Measurements from ENCODE around the gene NUDT6. TPM values are rescaled to one million over a fixed set of nuclear protein-coding genes. Genes with fewer than 3 reads are reported as not detected.

Gene NUDT6
- total and polyA plus RNA-seq, 11 donors, result 6.7 to 22.5 (median 15.1) TPM

GRCh38 chr4:122917731-122918130, 4.7 kb downstream of the NUDT6 start:
- DNase-seq (no peak), ATAC-seq (no peak)
- Histone ChIP-seq H3K27me3 (no peaks in the 10 kb centered on the region), H3K9me3 (no peaks in the 10 kb centered on the region), H3K4me3 (no peak overlapping the region), H3K36me3 (peaks cover 0 to 37% (median 8%) of the 10 kb centered on the region in 9 donors), H3K27ac (no peak overlapping the region), H3K4me1 (peaks cover 0 to 10% (median 3%) of the 10 kb centered on the region in 12 donors)
- 89 to 92% (median 89%) methylated on average over 5 of the region's 5 CpGs for WGBS, 4 donors
- TF ChIP-seq POLR2A (IDR thresholded peaks at IDR 0.05), result no peak
- no peak for TF ChIP-seq CTCF (IDR thresholded peaks at IDR 0.05)
- intact Hi-C loops (cut with DNase I), result loop anchor here in 2 of 10 donors (5.0 to 10.0 kb wide), 2 partner anchors 93 to 165 kb away; partner anchors contain the start of gene FGF2 (in 1 of the 2)

- no peak overlapping the region for H3K27ac ChIP-seq
These were observed 7.5 kb downstream of the NUDT6 start for GRCh38 chr4:122914938-122915337.

GRCh38 chr4:122914292-122914904, 8.0 kb downstream of the NUDT6 start:
- peak in 2 of 4 donors; percentile 46 to 52 for ATAC-seq
- Histone ChIP-seq H3K27ac (no peak overlapping the region), H3K4me3 (no peak overlapping the region), H3K36me3 (peaks cover 0 to 67% (median 13%) of the 10 kb centered on the region in 9 donors), H3K9me3 (no peaks in the 10 kb centered on the region), H3K27me3 (no peaks in the 10 kb centered on the region), H3K4me1 (no peaks in the 10 kb centered on the region)
- TF ChIP-seq POLR2A (IDR thresholded peaks at IDR 0.05) (no peak), CTCF (IDR thresholded peaks at IDR 0.05) (peak in 11 of 12 donors; percentile 13 to 62 (median 37))
- WGBS, 4 donors, result 39 to 49% (median 46%) methylated on average over 4 of the region's 4 CpGs
- DNase-seq, result no peak
- intact Hi-C loops (cut with DNase I), result loop anchor here in 6 of 10 donors (1.0 to 10.0 kb wide), 5 partner anchors 90 to 158 kb away; partner anchors contain the start of gene FGF2 (in 1 of the 6)

More at GRCh38 chr4:122914938-122915337, 7.5 kb downstream of the NUDT6 start:
- Histone ChIP-seq H3K4me3 (no peak overlapping the region), H3K27me3 (no peaks in the 10 kb centered on the region), H3K36me3 (peaks cover 0 to 62% (median 13%) of the 10 kb centered on the region in 9 donors), H3K4me1 (no peaks in the 10 kb centered on the region), H3K9me3 (no peaks in the 10 kb centered on the region)
- ATAC-seq, result no peak
- intact Hi-C loops (cut with DNase I), result loop anchor here in 7 of 10 donors (1.0 to 10.0 kb wide), 6 partner anchors 90 to 163 kb away; partner anchors contain the start of gene FGF2 (in 1 of the 7)
- no peak for DNase-seq
- 71 to 96% (median 83%) methylated on average over 3 of the region's 3 CpGs for WGBS, 4 donors
- TF ChIP-seq POLR2A (IDR thresholded peaks at IDR 0.05) (no peak), CTCF (IDR thresholded peaks at IDR 0.05) (no peak)

GRCh38 chr4:122912810-122913575, 9.4 kb downstream of the NUDT6 start:
- H3K4me3 ChIP-seq, result no peak overlapping the region
- no peaks in the 10 kb centered on the region for H3K4me1 ChIP-seq
- no peak overlapping the region for H3K27ac ChIP-seq
- DNase-seq, result no peak
- H3K27me3 ChIP-seq, result no peaks in the 10 kb centered on the region
- no peak for ATAC-seq
- no peaks in the 10 kb centered on the region for H3K9me3 ChIP-seq
- H3K36me3 ChIP-seq, result peaks cover 0 to 73% (median 13%) of the 10 kb centered on the region in 9 donors
- intact Hi-C loops (cut with DNase I), result loop anchor here in 3 of 10 donors (5.0 to 10.0 kb wide), 2 partner anchors 88 to 156 kb away; partner anchors contain the start of gene FGF2 (in 1 of the 3)
- WGBS, 4 donors, result 76 to 94% (median 85%) methylated on average over 1 of the region's 1 CpG
- TF ChIP-seq POLR2A (IDR thresholded peaks at IDR 0.05) (no peak), CTCF (IDR thresholded peaks at IDR 0.05) (no peak)
